ENCODE measurements around the gene PKLR. TPM values are rescaled to one million over a fixed set of nuclear protein-coding genes. Genes with fewer than 3 reads are reported as not detected.
A peak's percentile ranks its signal among the peaks of the same experiment; 100 is the strongest.

The PKLR gene
- total and polyA plus RNA-seq, 2 donors (not counting 1 experiment from before 2014, with no cell fraction given), result not detected

DNA sequence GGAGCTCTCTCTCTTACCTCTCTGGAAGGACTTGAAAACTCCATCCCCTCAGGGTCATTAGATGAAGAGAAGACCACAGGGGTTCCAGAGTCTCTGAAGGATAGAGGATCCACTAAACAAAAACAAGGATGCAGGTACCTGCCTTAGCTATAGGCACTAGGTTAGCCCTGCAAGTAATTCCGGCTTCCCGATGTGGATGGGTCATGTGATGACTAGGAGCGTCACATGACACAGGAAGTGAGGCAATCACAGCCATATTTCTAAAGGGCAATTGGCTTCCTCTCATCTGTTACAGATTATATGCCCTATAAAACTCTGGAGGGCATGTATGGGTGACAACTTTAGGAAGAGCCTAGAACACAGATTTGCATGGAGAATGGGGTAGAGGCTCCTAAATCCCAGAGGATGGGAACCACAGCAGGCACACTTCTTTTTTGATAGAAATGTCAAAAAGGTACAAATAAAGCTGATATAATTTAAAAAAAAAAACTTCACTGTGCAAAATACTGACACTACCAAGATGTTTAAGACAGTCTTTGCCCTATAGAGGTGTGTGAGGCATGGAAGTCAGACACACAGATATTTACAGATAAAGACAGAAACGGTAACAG lies 60.1 kb downstream of the PKLR start:
- Histone ChIP-seq H2AFZ (ENCODE audit: low read length) (no peak overlapping the region), H3K9ac (ENCODE audit: insufficient read depth, low read length) (peak overlapping the region; percentile 32), H3K4me2 (ENCODE audit: extremely low read depth, insufficient read depth, low read length) (peak overlapping the region; percentile 15), H3K27ac (ENCODE audit: insufficient read depth, low read length) (peak overlapping the region; percentile 39), H3K9me3 (ENCODE audit: control insufficient read depth, insufficient read depth, low read depth, low read length) (no peaks in the 10 kb centered on the region), H3K79me2 (ENCODE audit: control insufficient read depth, insufficient read depth, low read length) (peaks cover 6% of the 10 kb centered on the region), H3K4me1 (ENCODE audit: control insufficient read depth, extremely low read depth, insufficient read depth, low read length) (peaks cover 16% of the 10 kb centered on the region), H3K27me3 (ENCODE audit: control insufficient read depth, insufficient read depth, low read length) (no peaks in the 10 kb centered on the region), H3K4me3 (replicated peaks in 1 of 4; ENCODE audit: control extremely low read depth in 1 of 4, insufficient read depth in 1 of 4, low read depth in 3 of 4, low read length in 4 of 4) (peak overlapping the region; percentile 32 to 73 (median 52)), H4K20me1 (ENCODE audit: control insufficient read depth, extremely low read depth, insufficient read depth, low read length) (no peaks in the 10 kb centered on the region), H3K36me3 (ENCODE audit: control insufficient read depth, insufficient read depth, low read length) (peaks cover 2% of the 10 kb centered on the region)
- TF ChIP-seq EZH2 (IDR thresholded peaks at IDR 0.05; ENCODE audit: low read length, missing control alignments), result no peak
- no peak for TF ChIP-seq CTCF (conservative IDR thresholded peaks at IDR 0.05 in 1 of 2, IDR thresholded peaks at IDR 0.05 in 1 of 2; ENCODE audit: low read depth in 1 of 2, low read length in 2 of 2)
- peak; percentile 74 to 87 for DNase-seq (ENCODE audit: low read depth in 2 of 2)

Other genes starting within 250 kb of the PKLR start
- gene EFNA4, start 237.7 kb downstream of the PKLR start, total RNA-seq, result 2.8 and 3.8 TPM in 2 replicates
- gene EFNA4, start 237.7 kb downstream of the PKLR start, polyA plus RNA-seq, result 2.6 and 4.3 TPM in 2 replicates
- 0.33 and 0.51 TPM in 2 replicates for gene EFNA3, start 222.6 kb downstream of the PKLR start, total RNA-seq
- 0.16 and 0.30 TPM in 2 replicates for gene EFNA3, start 222.6 kb downstream of the PKLR start, polyA plus RNA-seq
- 0.26 TPM in 1 of 2 replicates, not detected in the other for gene EFNA1, start 173.6 kb downstream of the PKLR start, total RNA-seq
- gene EFNA1, start 173.6 kb downstream of the PKLR start, polyA plus RNA-seq, result 0.06 and 0.07 TPM in 2 replicates
- gene SLC50A1, start 165.6 kb downstream of the PKLR start, total RNA-seq, result 35.4 and 61.1 TPM in 2 replicates
- 29.4 and 36.0 TPM in 2 replicates for gene SLC50A1, start 165.6 kb downstream of the PKLR start, polyA plus RNA-seq
- gene DPM3, start 160.9 kb downstream of the PKLR start, total RNA-seq, result 27.7 and 40.5 TPM in 2 replicates
- gene DPM3, start 160.9 kb downstream of the PKLR start, polyA plus RNA-seq, result 31.9 and 35.4 TPM in 2 replicates
- gene KRTCAP2, start 128.1 kb downstream of the PKLR start, total RNA-seq, result 122 and 125 TPM in 2 replicates
- gene KRTCAP2, start 128.1 kb downstream of the PKLR start, polyA plus RNA-seq, result 123 and 134 TPM in 2 replicates
- 3.1 and 4.0 TPM in 2 replicates for gene TRIM46, start 127.6 kb downstream of the PKLR start, total RNA-seq
- 1.9 and 2.2 TPM in 2 replicates for gene TRIM46, start 127.6 kb downstream of the PKLR start, polyA plus RNA-seq
- gene THBS3, start 93.5 kb downstream of the PKLR start, total RNA-seq, result 36.8 and 38.3 TPM in 2 replicates
- gene THBS3, start 93.5 kb downstream of the PKLR start, polyA plus RNA-seq, result 30.0 and 39.6 TPM in 2 replicates
- gene MTX1, start 92.7 kb downstream of the PKLR start, total RNA-seq, result 36.7 and 46.6 TPM in 2 replicates
- gene MTX1, start 92.7 kb downstream of the PKLR start, polyA plus RNA-seq, result 42.2 and 52.4 TPM in 2 replicates
- gene ENTREP3, start 46.0 kb downstream of the PKLR start, total RNA-seq, result 5.4 and 12.9 TPM in 2 replicates
- gene ENTREP3, start 46.0 kb downstream of the PKLR start, polyA plus RNA-seq, result 8.5 and 14.3 TPM in 2 replicates
- gene SCAMP3, start 39.1 kb downstream of the PKLR start, total RNA-seq, result 25.2 and 33.2 TPM in 2 replicates
- 106 and 151 TPM in 2 replicates for gene SCAMP3, start 39.1 kb downstream of the PKLR start, polyA plus RNA-seq
- 21.3 and 26.8 TPM in 2 replicates for gene CLK2, start 27.9 kb downstream of the PKLR start, total RNA-seq
- 34.0 and 40.9 TPM in 2 replicates for gene CLK2, start 27.9 kb downstream of the PKLR start, polyA plus RNA-seq
- gene HCN3, start 24.0 kb downstream of the PKLR start, total RNA-seq, result 0.99 and 1.0 TPM in 2 replicates
- gene HCN3, start 24.0 kb downstream of the PKLR start, polyA plus RNA-seq, result 0.79 and 0.86 TPM in 2 replicates
- 279 and 840 TPM in 2 replicates for gene FDPS, start 7.4 kb upstream of the PKLR start, total RNA-seq
- 399 TPM in 2 replicates for gene FDPS, start 7.4 kb upstream of the PKLR start, polyA plus RNA-seq
- 9.8 and 12.6 TPM in 2 replicates for gene RUSC1, start 19.5 kb upstream of the PKLR start, total RNA-seq
- 16.4 and 22.8 TPM in 2 replicates for gene RUSC1, start 19.5 kb upstream of the PKLR start, polyA plus RNA-seq